ENCODE results near the gene SGMS1.

Gene SGMS1

DNA sequence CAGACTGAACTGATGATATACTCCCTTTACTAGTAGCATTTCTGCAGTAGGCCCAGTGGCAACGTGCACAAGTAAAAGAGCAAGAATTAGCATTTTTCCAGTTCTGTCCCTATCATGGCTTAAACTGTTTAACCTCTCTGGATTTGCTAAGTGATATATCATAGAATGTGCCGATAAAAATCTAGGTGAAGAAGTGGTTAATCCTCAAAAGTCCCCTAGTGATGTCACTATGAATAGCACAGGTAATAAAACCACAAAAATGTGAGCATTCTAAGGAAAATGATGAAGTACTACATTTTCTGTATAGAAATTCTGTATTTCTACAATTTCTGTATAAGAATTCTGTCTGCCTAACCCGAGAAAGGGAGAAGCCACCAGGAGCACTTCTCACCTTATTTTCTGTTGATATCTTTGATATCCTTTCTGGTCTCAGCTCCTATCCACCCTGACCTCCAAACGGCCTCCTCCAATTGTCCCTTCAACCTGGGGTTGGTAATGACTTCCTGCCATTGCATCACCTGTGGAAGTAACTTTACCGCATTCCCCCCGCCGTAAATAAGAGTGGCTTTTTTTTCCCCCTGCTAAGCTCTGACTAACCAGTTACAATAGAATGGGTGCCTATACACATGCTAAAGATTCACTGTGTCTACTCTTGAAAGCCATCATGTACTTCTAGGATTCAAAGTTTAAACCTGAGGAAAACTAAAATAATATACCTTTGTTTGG is 216.5 kb downstream of the SGMS1 start:
- Histone ChIP-seq H3K4me1 (ENCODE audit: control insufficient read depth, insufficient read depth, low read length) (peaks cover 5% of the 10 kb centered on the region), H3K9ac (ENCODE audit: low read length) (no peak overlapping the region), H3K27me3 (ENCODE audit: control insufficient read depth, insufficient read depth, low read length) (no peaks in the 10 kb centered on the region), H3K36me3 (ENCODE audit: control insufficient read depth, insufficient read depth, low read length) (no peaks in the 10 kb centered on the region), H3K9me3 (ENCODE audit: control insufficient read depth, low read length) (no peaks in the 10 kb centered on the region), H3K4me3 (ENCODE audit: low read length) (no peak overlapping the region)

DNA sequence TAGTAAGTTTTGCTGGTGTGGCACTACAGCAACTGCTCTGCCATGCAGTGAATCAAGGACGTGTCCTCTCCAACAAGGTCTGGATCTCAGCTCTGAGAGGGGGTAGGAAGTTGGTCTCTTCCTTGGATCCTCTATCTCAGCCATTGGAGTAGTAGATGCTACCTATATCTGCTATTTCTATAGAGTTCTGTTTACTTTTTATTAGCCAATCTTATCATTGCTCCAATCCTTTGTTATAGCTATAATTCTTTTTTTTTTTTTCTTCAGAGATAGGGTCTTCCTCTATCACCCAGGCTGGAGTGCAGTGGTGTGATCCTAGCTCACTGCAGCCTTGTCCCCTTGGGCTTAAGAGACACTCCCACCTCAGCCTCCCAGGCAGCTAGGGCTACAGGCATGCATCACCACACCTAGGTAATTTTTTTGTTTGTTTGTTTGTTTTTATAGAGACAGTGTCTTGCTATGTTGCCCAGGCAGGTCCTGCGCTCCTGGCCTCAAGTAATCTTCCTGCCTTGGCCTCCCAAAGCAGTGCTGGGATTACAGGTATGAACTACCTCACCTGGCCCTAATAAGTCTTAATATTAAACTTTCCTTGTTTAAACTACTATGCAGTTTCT is 217.2 kb downstream of the SGMS1 start:
- H3K4me1 ChIP-seq (ENCODE audit: control insufficient read depth, insufficient read depth, low read length): peaks cover under 1% of the 10 kb centered on the region
- H3K9ac ChIP-seq (ENCODE audit: low read length): no peak overlapping the region
- no peaks in the 10 kb centered on the region for H3K27me3 ChIP-seq (ENCODE audit: control insufficient read depth, insufficient read depth, low read length)
- no peak overlapping the region for H3K4me3 ChIP-seq (ENCODE audit: low read length)
- H3K36me3 ChIP-seq (ENCODE audit: control insufficient read depth, insufficient read depth, low read length): no peaks in the 10 kb centered on the region
- H3K9me3 ChIP-seq (ENCODE audit: control insufficient read depth, low read length): no peaks in the 10 kb centered on the region

DNA sequence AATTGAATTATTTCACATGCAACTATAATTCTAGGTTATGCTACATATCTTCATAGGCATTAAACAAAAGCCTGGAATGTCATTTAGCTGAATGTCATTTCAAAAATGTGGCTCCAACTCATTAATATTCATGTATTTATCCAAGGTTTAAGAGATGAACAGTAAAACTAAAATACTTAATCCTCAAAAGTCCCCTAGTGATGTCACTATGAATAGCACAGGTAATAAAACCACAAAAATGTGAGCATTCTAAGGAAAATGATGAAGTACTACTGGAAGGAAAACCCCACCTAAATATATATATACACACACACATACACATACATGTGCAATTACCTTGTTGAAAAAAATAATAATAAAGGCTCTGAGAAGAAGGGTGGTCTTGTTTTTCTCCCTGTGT is 218.0 kb downstream of the SGMS1 start:
- H3K36me3 ChIP-seq (ENCODE audit: control insufficient read depth, insufficient read depth, low read length): no peaks in the 10 kb centered on the region
- no peaks in the 10 kb centered on the region for H3K4me1 ChIP-seq (ENCODE audit: control insufficient read depth, insufficient read depth, low read length)
- no peak overlapping the region for H3K4me3 ChIP-seq (ENCODE audit: low read length)
- H3K27me3 ChIP-seq (ENCODE audit: control insufficient read depth, insufficient read depth, low read length): no peaks in the 10 kb centered on the region
- no peak overlapping the region for H3K9ac ChIP-seq (ENCODE audit: low read length)
- H3K9me3 ChIP-seq (ENCODE audit: control insufficient read depth, low read length): no peaks in the 10 kb centered on the region

DNA sequence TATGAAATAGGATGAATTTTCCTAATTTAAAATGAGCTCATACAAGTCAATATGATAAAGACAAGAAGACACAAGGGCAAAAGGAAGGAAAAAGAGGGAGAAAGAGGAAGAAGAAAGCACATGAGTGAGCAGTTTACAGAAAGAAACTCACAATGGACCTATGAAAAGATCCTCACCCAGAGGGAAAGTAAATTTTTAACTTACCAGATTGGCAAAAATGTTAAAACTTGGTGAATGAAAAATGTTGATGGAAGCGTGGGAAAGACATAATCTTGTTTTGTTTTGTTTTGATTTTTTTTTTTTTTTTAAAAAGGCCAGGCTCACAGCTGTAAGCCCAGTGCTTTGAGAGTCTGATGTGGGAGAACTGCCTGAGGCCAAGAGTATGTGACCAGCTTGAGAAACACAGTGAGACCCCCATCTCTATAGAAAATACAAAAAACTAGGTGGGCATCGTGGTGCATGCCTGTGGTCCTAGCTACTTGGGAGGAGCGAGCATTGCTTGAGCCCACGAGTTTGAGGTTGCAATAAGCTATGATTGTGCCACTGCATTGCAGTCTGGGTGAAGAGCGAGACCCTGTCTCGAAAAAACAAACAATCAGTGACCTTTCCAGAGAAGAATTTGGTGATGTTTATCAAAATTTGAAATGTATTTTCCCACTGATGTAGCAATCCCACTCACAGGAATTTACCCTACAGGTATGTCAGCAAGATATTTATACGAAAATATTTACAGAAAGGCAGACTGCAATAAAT is 219.6 kb downstream of the SGMS1 start:
- no peaks in the 10 kb centered on the region for H3K36me3 ChIP-seq (ENCODE audit: control insufficient read depth, insufficient read depth, low read length)
- no peaks in the 10 kb centered on the region for H3K4me1 ChIP-seq (ENCODE audit: control insufficient read depth, insufficient read depth, low read length)
- no peaks in the 10 kb centered on the region for H3K9me3 ChIP-seq (ENCODE audit: control insufficient read depth, low read length)
- no peaks in the 10 kb centered on the region for H3K27me3 ChIP-seq (ENCODE audit: control insufficient read depth, insufficient read depth, low read length)
- H3K4me3 ChIP-seq (ENCODE audit: low read length): no peak overlapping the region
- H3K9ac ChIP-seq (ENCODE audit: low read length): no peak overlapping the region

DNA sequence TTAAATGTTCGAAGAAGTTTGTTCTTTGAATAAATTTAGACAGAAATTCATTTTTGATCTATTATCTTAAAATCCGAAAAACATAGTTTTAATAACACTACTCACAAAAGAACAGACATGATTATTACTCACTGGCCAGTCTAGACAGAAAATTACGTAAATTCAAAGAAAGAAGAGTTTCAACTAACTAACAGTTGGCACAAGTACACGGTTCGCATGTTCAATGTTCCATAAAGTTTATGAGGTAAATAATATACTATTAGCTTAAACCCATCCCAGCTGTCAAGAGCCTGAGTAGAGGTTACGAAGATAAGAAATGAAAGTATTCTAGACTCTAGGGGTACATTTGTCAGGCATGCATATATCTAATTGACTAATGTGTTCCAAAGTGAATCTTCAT is 220.7 kb downstream of the SGMS1 start:
- H3K4me1 ChIP-seq (ENCODE audit: control insufficient read depth, insufficient read depth, low read length): no peaks in the 10 kb centered on the region
- H3K9me3 ChIP-seq (ENCODE audit: control insufficient read depth, low read length): no peaks in the 10 kb centered on the region
- H3K36me3 ChIP-seq (ENCODE audit: control insufficient read depth, insufficient read depth, low read length): no peaks in the 10 kb centered on the region
- no peak overlapping the region for H3K4me3 ChIP-seq (ENCODE audit: low read length)
- H3K27me3 ChIP-seq (ENCODE audit: control insufficient read depth, insufficient read depth, low read length): no peaks in the 10 kb centered on the region
- H3K9ac ChIP-seq (ENCODE audit: low read length): no peak overlapping the region

DNA sequence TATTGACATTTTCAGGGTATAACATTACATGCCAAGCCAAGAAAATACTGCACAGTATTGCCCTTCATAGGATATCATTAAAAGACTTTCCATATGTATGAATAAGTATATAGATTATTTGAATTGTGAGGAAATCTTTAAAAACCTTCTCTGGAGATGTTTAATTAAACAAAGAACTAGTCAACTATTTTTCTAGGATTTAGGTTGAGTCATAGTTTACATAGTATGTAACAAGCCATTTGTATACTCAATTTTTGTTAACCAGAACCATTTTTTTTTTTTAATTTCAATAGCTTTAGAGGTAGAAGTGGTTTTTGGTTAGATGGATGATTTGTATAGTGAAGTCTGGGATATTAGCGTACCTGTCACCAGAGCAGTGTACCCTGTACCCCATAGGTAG is 221.3 kb downstream of the SGMS1 start:
- Histone ChIP-seq H3K4me1 (ENCODE audit: control insufficient read depth, insufficient read depth, low read length) (no peaks in the 10 kb centered on the region), H3K9ac (ENCODE audit: low read length) (no peak overlapping the region), H3K9me3 (ENCODE audit: control insufficient read depth, low read length) (no peaks in the 10 kb centered on the region), H3K36me3 (ENCODE audit: control insufficient read depth, insufficient read depth, low read length) (no peaks in the 10 kb centered on the region), H3K4me3 (ENCODE audit: low read length) (no peak overlapping the region), H3K27me3 (ENCODE audit: control insufficient read depth, insufficient read depth, low read length) (no peaks in the 10 kb centered on the region)

DNA sequence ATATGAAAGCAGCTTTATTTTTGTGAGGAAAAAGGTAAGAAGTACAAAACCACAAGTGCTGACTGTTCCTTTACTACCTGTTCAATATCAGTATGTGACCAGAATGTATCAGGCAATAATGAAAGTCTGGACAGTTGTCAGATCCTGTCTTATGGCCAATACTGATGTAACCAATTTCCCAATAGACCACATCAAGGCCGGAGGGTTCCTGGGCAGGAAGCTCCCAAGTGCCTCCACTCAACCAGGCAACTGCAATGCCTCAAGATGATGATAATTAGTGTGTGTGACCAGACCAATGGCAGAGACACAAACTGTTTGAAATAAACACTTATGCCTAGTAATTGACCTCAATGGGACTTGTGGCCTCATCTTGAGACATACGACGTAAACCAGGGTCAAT is 223.1 kb downstream of the SGMS1 start:
- no peaks in the 10 kb centered on the region for H3K9me3 ChIP-seq (ENCODE audit: control insufficient read depth, low read length)
- H3K4me3 ChIP-seq (ENCODE audit: low read length): no peak overlapping the region
- H3K9ac ChIP-seq (ENCODE audit: low read length): no peak overlapping the region
- no peaks in the 10 kb centered on the region for H3K27me3 ChIP-seq (ENCODE audit: control insufficient read depth, insufficient read depth, low read length)
- peaks cover 11% of the 10 kb centered on the region for H3K4me1 ChIP-seq (ENCODE audit: control insufficient read depth, insufficient read depth, low read length)
- H3K36me3 ChIP-seq (ENCODE audit: control insufficient read depth, insufficient read depth, low read length): no peaks in the 10 kb centered on the region

DNA sequence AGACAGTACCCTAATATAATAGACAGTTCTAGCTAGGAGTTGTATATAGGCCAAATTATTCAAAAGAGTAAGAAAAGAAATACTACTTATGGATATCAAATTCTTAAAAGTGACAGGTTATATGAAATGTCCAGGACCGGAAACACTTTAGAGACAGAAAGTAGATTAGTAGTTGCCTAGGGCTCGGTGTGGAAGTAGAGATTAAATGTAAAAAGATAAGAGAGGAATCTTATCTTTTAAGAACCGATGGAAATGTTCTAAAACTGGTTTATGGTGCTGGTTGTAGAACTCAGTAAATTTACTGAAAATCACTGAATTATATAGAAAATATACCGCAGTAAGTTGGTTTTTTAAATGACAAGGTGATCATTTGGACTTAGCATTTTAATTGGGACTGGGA is 224.9 kb downstream of the SGMS1 start:
- no peak overlapping the region for H3K9ac ChIP-seq (ENCODE audit: low read length)
- H3K27me3 ChIP-seq (ENCODE audit: control insufficient read depth, insufficient read depth, low read length): no peaks in the 10 kb centered on the region
- H3K9me3 ChIP-seq (ENCODE audit: control insufficient read depth, low read length): no peaks in the 10 kb centered on the region
- peaks cover 21% of the 10 kb centered on the region for H3K4me1 ChIP-seq (ENCODE audit: control insufficient read depth, insufficient read depth, low read length)
- no peak overlapping the region for H3K4me3 ChIP-seq (ENCODE audit: low read length)
- no peaks in the 10 kb centered on the region for H3K36me3 ChIP-seq (ENCODE audit: control insufficient read depth, insufficient read depth, low read length)

DNA sequence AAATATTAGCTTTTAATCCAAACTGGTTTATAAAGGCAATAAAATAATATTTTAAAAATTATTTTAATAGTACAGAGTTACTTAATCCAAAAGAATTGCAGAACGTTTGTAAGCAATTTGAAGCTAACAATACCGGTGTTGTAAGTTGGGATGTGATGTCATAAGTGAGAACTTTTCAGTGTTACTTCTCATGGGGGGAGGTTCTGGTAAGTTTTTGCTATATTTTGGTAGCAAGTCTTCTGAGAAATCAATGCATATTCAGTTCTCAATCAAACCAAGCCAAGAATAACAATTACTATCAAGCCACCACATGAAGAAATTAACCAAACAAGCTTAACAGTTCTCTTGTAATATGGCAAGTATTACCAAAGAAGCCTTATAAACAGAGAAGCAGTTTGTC is 225.4 kb downstream of the SGMS1 start:
- Histone ChIP-seq H3K27me3 (ENCODE audit: control insufficient read depth, insufficient read depth, low read length) (no peaks in the 10 kb centered on the region), H3K9ac (ENCODE audit: low read length) (no peak overlapping the region), H3K4me1 (ENCODE audit: control insufficient read depth, insufficient read depth, low read length) (peaks cover 23% of the 10 kb centered on the region), H3K4me3 (ENCODE audit: low read length) (no peak overlapping the region), H3K9me3 (ENCODE audit: control insufficient read depth, low read length) (no peaks in the 10 kb centered on the region), H3K36me3 (ENCODE audit: control insufficient read depth, insufficient read depth, low read length) (no peaks in the 10 kb centered on the region)

DNA sequence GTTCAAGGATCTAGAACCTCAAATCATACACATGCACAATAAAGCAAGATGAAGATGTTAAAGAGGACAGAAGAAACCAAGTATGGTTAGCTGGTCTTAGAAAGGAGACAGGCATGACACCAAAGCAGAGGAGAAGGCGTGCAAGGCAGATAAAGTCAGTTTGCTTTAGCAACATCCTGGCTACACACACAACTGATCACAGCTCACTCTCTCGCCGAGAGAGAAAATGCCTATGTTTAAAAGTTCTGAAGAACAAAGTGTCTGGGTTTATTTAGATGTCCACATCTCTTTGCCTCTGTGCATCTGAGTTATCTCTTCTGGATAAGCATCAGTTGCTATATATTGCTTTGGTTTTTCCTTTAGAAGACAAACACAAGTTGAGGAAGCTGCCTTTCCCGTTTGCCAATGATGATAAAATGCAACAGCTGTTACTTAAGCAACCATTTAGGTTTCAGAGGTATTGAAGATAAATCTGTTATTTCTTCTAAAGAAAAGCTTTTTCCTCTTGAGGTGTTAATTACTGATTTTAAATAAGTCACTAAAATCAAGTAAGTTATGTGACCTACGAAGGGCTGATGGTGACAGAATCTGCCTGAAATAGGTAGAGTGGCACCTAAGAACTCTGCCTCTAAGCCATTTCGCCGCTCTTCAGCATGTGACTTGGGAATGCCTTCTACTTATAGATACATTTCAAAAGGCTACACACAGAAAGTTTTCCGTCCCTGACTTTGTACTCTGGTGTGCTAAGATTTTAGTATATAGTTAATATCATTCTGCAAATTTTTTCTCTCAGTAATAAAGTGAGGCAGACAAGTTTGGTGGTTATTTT is 226.2 kb downstream of the SGMS1 start:
- H3K4me3 ChIP-seq (ENCODE audit: low read length): no peak overlapping the region
- H3K36me3 ChIP-seq (ENCODE audit: control insufficient read depth, insufficient read depth, low read length): no peaks in the 10 kb centered on the region
- no peaks in the 10 kb centered on the region for H3K9me3 ChIP-seq (ENCODE audit: control insufficient read depth, low read length)
- H3K4me1 ChIP-seq (ENCODE audit: control insufficient read depth, insufficient read depth, low read length): peaks cover 29% of the 10 kb centered on the region
- no peaks in the 10 kb centered on the region for H3K27me3 ChIP-seq (ENCODE audit: control insufficient read depth, insufficient read depth, low read length)
- H3K9ac ChIP-seq (ENCODE audit: low read length): no peak overlapping the region

DNA sequence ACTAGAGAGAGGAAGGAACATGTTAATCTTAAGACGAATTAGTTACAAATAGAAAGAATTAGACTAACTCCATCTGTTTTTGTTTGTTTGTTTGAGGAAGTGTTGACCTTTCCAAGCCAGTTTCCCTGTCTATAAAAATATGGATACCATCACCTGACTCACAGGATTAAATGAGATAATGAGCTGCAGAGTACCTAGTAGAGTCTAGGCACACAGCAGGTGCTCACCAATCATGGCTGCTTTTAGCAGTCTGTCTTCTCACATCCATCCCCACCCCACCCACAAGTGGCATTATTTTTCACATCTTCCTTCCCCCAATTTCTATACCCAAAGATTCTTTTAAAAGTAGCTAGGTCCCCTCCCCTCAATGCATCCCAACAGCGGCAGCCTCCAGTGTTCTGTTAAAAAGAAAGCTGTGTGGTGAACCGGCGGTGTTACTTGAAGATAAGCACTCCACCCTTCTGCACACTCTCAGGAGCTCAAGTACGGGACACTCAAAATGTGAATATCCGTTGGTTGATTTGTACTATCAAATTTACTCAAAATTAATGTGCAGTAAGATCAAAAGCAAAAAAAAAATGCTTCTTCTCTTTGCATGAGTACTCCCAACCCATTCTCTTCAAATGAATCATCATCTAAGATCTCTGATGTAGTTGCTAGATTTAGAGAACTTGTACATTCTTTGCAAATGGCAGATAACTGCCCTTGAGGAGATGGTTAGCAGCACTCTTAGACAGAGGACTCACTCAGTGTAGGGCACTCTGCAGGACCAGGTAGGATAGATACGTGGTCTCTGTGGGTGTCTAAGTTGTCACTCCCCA is 227.1 kb downstream of the SGMS1 start:
- no peaks in the 10 kb centered on the region for H3K9me3 ChIP-seq (ENCODE audit: control insufficient read depth, low read length)
- H3K4me3 ChIP-seq (ENCODE audit: low read length): no peak overlapping the region
- no peak overlapping the region for H3K9ac ChIP-seq (ENCODE audit: low read length)
- H3K4me1 ChIP-seq (ENCODE audit: control insufficient read depth, insufficient read depth, low read length): peaks cover 29% of the 10 kb centered on the region
- H3K27me3 ChIP-seq (ENCODE audit: control insufficient read depth, insufficient read depth, low read length): no peaks in the 10 kb centered on the region
- H3K36me3 ChIP-seq (ENCODE audit: control insufficient read depth, insufficient read depth, low read length): no peaks in the 10 kb centered on the region

All from mucosa of stomach (tissue), 1 donor.